Mammary epithelial cell (primary cell): ENCODE results near the gene MOGAT2.

Experiments used
- CTCF ChIP-seq, 2 donors: IDR thresholded peaks in 1 of 2; conservative IDR thresholded peaks in 1 of 2; 2 replicates each; pipeline ENCODE4 v1.5.1; 2011 to 2012; ENCODE audit warnings: inconsistent platforms in 2 of 2, low read length in 2 of 2, mild to moderate bottlenecking in 2 of 2, control low read depth in 1 of 2, low read depth in 1 of 2; ENCODE audit not compliant: insufficient read depth in 1 of 2; ENCODE audit errors: extremely low read depth in 1 of 2
- EZH2 ChIP-seq: IDR thresholded peaks from 2 replicates; pipeline ENCODE4 v1.6.1; 2012; ENCODE audit warnings: low read length, inconsistent platforms, borderline replicate concordance

GRCh38 chr11:75668451-75669297 lies 49.0 kb upstream of the MOGAT2 start, which contains the start of gene MAP6:
- TF ChIP-seq CTCF (conservative IDR thresholded peaks at IDR 0.05 in 1 of 2, IDR thresholded peaks at IDR 0.05 in 1 of 2; ENCODE audit: extremely low read depth in 1 of 2, insufficient read depth in 1 of 2, low read depth in 1 of 2, low read length in 2 of 2) (no peak), EZH2 (no peak)
